ENCODE data around the gene OBSCN. TPM values are rescaled to one million over a fixed set of nuclear protein-coding genes. Genes with fewer than 3 reads are reported as not detected.

OBSCN gene
- total and polyA plus RNA-seq, 4 donors, result 0.54 to 5.6 (median 2.7) TPM

GRCh38 chr1:228360533-228361313 lies 152.9 kb downstream of the OBSCN start:
- Histone ChIP-seq H3K4me3 (ENCODE audit: low read depth in 1 of 3, low read length in 3 of 3) (no peak overlapping the region), H3K9ac (ENCODE audit: low read depth in 1 of 2, low read length in 2 of 2) (no peak overlapping the region), H3K9me3 (ENCODE audit: control insufficient read depth in 4 of 4, low read length in 3 of 4) (no peaks in the 10 kb centered on the region), H3K4me1 (ENCODE audit: control insufficient read depth in 4 of 4, insufficient read depth in 4 of 4, low read length in 3 of 4) (no peaks in the 10 kb centered on the region), H3K27me3 (ENCODE audit: control insufficient read depth in 4 of 4, insufficient read depth in 4 of 4, low read length in 3 of 4) (no peaks in the 10 kb centered on the region), H3K36me3 (ENCODE audit: control insufficient read depth in 4 of 4, insufficient read depth in 3 of 4, low read depth in 1 of 4, low read length in 3 of 4) (no peaks in the 10 kb centered on the region), H3K27ac (ENCODE audit: low read depth in 1 of 2, low read length in 2 of 2) (no peak overlapping the region)
- no peak for TF ChIP-seq TAF1 (conservative IDR thresholded peaks at IDR 0.05)
- no peak for TF ChIP-seq JUND (IDR thresholded peaks at IDR 0.05)
- no peak for TF ChIP-seq EGR1 (IDR thresholded peaks at IDR 0.05; ENCODE audit: low read depth in 2 of 2)
- TF ChIP-seq CTCF (IDR thresholded peaks at IDR 0.05; ENCODE audit: low read depth, low read length, missing input control), result no peak
- no peak for TF ChIP-seq RAD21 (IDR thresholded peaks at IDR 0.05)
- TF ChIP-seq NR2F2 (IDR thresholded peaks at IDR 0.05), result no peak
- TF ChIP-seq RXRA (IDR thresholded peaks at IDR 0.05), result no peak
- TF ChIP-seq SP1 (IDR thresholded peaks at IDR 0.05), result no peak
- TF ChIP-seq YY1 (IDR thresholded peaks at IDR 0.05), result no peak
- TF ChIP-seq FOXA2 (IDR thresholded peaks at IDR 0.05), result no peak
- no peak for TF ChIP-seq REST (IDR thresholded peaks at IDR 0.05)
- no peak for TF ChIP-seq ATF3 (IDR thresholded peaks at IDR 0.05)
- TF ChIP-seq FOXA1 (IDR thresholded peaks at IDR 0.05), result no peak
- no peak for DNase-seq (ENCODE audit: low spot score)
- WGBS, result 87% methylated on average over 19 of the region's 19 CpGs

GRCh38 chr1:228361314-228362140 lies 153.7 kb downstream of the OBSCN start:
- no peak overlapping the region for H3K27ac ChIP-seq (ENCODE audit: low read depth in 1 of 2, low read length in 2 of 2)
- no peak overlapping the region for H3K4me3 ChIP-seq (ENCODE audit: low read depth in 1 of 3, low read length in 3 of 3)
- TF ChIP-seq RAD21 (IDR thresholded peaks at IDR 0.05) (no peak), REST (IDR thresholded peaks at IDR 0.05) (no peak), SP1 (IDR thresholded peaks at IDR 0.05) (no peak), GABPA (IDR thresholded peaks at IDR 0.05 in 1 of 2, conservative IDR thresholded peaks at IDR 0.05 in 1 of 2) (no peak), FOXA2 (IDR thresholded peaks at IDR 0.05) (no peak), RXRA (IDR thresholded peaks at IDR 0.05) (no peak), HNF4A (conservative IDR thresholded peaks at IDR 0.05) (no peak), YY1 (IDR thresholded peaks at IDR 0.05) (no peak)
- no peaks in the 10 kb centered on the region for H3K36me3 ChIP-seq (ENCODE audit: control insufficient read depth in 4 of 4, insufficient read depth in 3 of 4, low read depth in 1 of 4, low read length in 3 of 4)
- no peak for DNase-seq (ENCODE audit: low spot score)
- H3K4me1 ChIP-seq (ENCODE audit: control insufficient read depth in 4 of 4, insufficient read depth in 4 of 4, low read length in 3 of 4), result no peaks in the 10 kb centered on the region
- 86% methylated on average over 26 of the region's 26 CpGs for WGBS
- H3K9me3 ChIP-seq (ENCODE audit: control insufficient read depth in 4 of 4, low read length in 3 of 4), result no peaks in the 10 kb centered on the region
- H3K9ac ChIP-seq (ENCODE audit: low read depth in 1 of 2, low read length in 2 of 2), result no peak overlapping the region
- no peaks in the 10 kb centered on the region for H3K27me3 ChIP-seq (ENCODE audit: control insufficient read depth in 4 of 4, insufficient read depth in 4 of 4, low read length in 3 of 4)
